Muscle of leg (tissue), 11 donors: Measurements from ENCODE around the gene SLCO2A1. TPM values are rescaled to one million over a fixed set of nuclear protein-coding genes. Genes with fewer than 3 reads are reported as not detected.

ENCODE experiments used
- DNase-seq: peaks from one replicate; pipeline ENCODE4 v3.0.0; 2013
- H3K27ac ChIP-seq: one replicate; pipeline ENCODE4 v1.5.1; 2013; ENCODE audit warnings: mild to moderate bottlenecking, low read length, control low read depth
- H3K27me3 ChIP-seq: one replicate; pipeline ENCODE4 v1.6.1; 2013; ENCODE audit warnings: low read length; ENCODE audit not compliant: control insufficient read depth, insufficient read depth
- H3K36me3 ChIP-seq: one replicate; pipeline ENCODE4 v1.6.1; 2013; ENCODE audit warnings: low read length; ENCODE audit not compliant: control insufficient read depth, insufficient read depth
- H3K4me1 ChIP-seq: one replicate; pipeline ENCODE4 v1.6.1; 2013; ENCODE audit warnings: low read length; ENCODE audit not compliant: control insufficient read depth, insufficient read depth
- H3K4me3 ChIP-seq: one replicate; pipeline ENCODE4 v1.5.1; 2013; ENCODE audit warnings: low read length, control low read depth
- H3K9me3 ChIP-seq: replicated peaks from 2 replicates; pipeline ENCODE4 v1.6.1; 2013; ENCODE audit warnings: low read depth, low read length; ENCODE audit not compliant: control insufficient read depth
- WGBS: methylation state at CpG from one replicate; pipeline ENCODE4 v1.1.5; 2013; ENCODE audit warnings: missing lambda C conversion rate; ENCODE audit not compliant: insufficient coverage; 5-methylcytosine and 5-hydroxymethylcytosine counted together
- polyA plus RNA-seq, 8 donors: library from polyadenylated mRNA; unstranded; fragments of 120-200 nt; gene quantifications; one replicate each; pipeline versions ENCODE4 v1.2.1 to v1.2.3, GENCODE V29; 2013; ENCODE audit warnings: inconsistent platforms in 1 of 8, low replicate concordance in 1 of 8; ENCODE audit not compliant: insufficient read length in 8 of 8, insufficient read depth in 1 of 8
- total RNA-seq: library from RNA; stranded (reverse); fragments of 120-200 nt; gene quantifications from one replicate; pipeline ENCODE4 v1.2.4, GENCODE V29; 2013

SLCO2A1 gene
- total and polyA plus RNA-seq, 9 donors = 0.49 to 3.9 (median 1.6) TPM

GRCh38 chr3:133905376-133905775 is 124.3 kb downstream of the SLCO2A1 start:
- no peaks in the 10 kb centered on the region for H3K4me1 ChIP-seq
- H3K27me3 ChIP-seq = peaks cover 6% of the 10 kb centered on the region
- no peaks in the 10 kb centered on the region for H3K9me3 ChIP-seq
- H3K36me3 ChIP-seq = no peaks in the 10 kb centered on the region
- DNase-seq = no peak
- no peak overlapping the region for H3K4me3 ChIP-seq
- WGBS = no CpG with 5 or more reads among the region's 3 CpGs
- no peak overlapping the region for H3K27ac ChIP-seq

DNA sequence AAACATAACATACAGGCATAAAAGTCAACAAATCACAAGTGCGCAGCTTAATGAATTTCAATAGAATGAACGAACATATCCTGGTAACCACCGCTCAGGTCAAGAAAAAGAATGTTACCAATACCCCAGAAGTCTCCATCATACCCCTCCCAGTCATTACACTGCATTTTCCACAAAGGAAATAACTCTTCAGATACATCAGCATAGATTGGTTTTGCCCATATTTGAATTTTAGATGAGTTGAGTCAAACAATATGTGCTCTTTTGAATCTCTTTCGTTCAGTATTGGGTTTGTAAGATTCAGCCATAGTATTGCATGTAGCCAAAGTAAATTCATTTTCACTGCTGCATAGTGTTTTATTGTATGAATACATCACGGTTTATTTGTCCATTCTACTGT is 127.9 kb downstream of the SLCO2A1 start:
- 90% methylated on average over 2 of the region's 5 CpGs for WGBS

DNA sequence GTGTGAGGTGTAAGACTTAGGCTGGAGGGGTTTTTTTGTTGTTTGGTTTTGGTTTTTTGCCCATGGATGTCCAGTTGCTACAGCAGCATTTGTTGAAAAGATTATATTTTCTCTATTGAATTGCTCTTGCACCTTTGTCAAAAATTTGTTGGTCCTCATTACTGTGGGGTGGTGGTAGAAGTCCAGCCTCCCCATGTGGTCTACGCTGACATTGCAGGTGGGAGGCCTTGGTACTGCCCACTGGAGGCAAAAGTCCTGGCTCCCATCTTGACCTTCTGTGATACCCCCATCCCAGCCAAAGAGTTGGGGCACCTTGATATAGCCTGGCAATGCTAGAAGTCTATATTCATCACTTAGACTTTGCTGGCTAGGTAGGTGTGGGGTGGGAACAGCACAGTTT is 128.6 kb downstream of the SLCO2A1 start:
- Histone ChIP-seq H3K4me1 (peaks cover 5% of the 10 kb centered on the region), H3K27ac (no peak overlapping the region), H3K9me3 (no peaks in the 10 kb centered on the region), H3K27me3 (peaks cover 28% of the 10 kb centered on the region), H3K4me3 (no peak overlapping the region), H3K36me3 (no peaks in the 10 kb centered on the region)
- DNase-seq = no peak
- WGBS = no CpG with 5 or more reads among the region's 1 CpG

More for the DNA sequence above, 127.9 kb downstream of the SLCO2A1 start:
- Histone ChIP-seq H3K27me3 (peaks cover 20% of the 10 kb centered on the region), H3K9me3 (no peaks in the 10 kb centered on the region), H3K4me1 (no peaks in the 10 kb centered on the region), H3K4me3 (no peak overlapping the region), H3K36me3 (no peaks in the 10 kb centered on the region), H3K27ac (no peak overlapping the region)
- DNase-seq = no peak

- Histone ChIP-seq H3K27me3 (peaks cover 31% of the 10 kb centered on the region), H3K4me1 (peaks cover 13% of the 10 kb centered on the region), H3K36me3 (no peaks in the 10 kb centered on the region), H3K9me3 (no peaks in the 10 kb centered on the region), H3K4me3 (no peak overlapping the region), H3K27ac (no peak overlapping the region)
- DNase-seq = no peak
Observed at GRCh38 chr3:133899311-133899710, 130.4 kb downstream of the SLCO2A1 start.

GRCh38 chr3:133897547-133897946 is 132.2 kb downstream of the SLCO2A1 start:
- Histone ChIP-seq H3K27ac (no peak overlapping the region), H3K27me3 (peaks cover 36% of the 10 kb centered on the region), H3K36me3 (no peaks in the 10 kb centered on the region), H3K4me1 (peaks cover 24% of the 10 kb centered on the region), H3K4me3 (no peak overlapping the region), H3K9me3 (no peaks in the 10 kb centered on the region)
- no peak for DNase-seq
- 73% methylated on average over 5 of the region's 7 CpGs for WGBS

- Histone ChIP-seq H3K27me3 (peaks cover 36% of the 10 kb centered on the region), H3K27ac (no peak overlapping the region), H3K4me1 (peaks cover 36% of the 10 kb centered on the region), H3K36me3 (no peaks in the 10 kb centered on the region), H3K9me3 (no peaks in the 10 kb centered on the region), H3K4me3 (peak overlapping the region; percentile 73)
- DNase-seq = peak; percentile 20
- 7% methylated on average over 31 of the region's 37 CpGs for WGBS
Observed at GRCh38 chr3:133896002-133896761, 133.5 kb downstream of the SLCO2A1 start.

- no peak within 1 kb of the TSS for H3K27ac ChIP-seq
- WGBS = under 1% methylated on average over 60 of the region's 80 CpGs
- H3K9me3 ChIP-seq = no peaks in the 10 kb centered on the region
- H3K27me3 ChIP-seq = peaks cover 35% of the 10 kb centered on the region
- peak; percentile 79 for DNase-seq
- peaks cover 40% of the 10 kb centered on the region for H3K4me1 ChIP-seq
- no peaks in the 10 kb centered on the region for H3K36me3 ChIP-seq
- H3K4me3 ChIP-seq = peak within 1 kb of the TSS; percentile 73
Observed at GRCh38 chr3:133895208-133896001, 134.3 kb downstream of the SLCO2A1 start, which contains the start of gene RAB6B. Gene RAB6B (minus strand): TSS chr3:133895882. CDS start chr3:133895466, 416 bp downstream.

DNA sequence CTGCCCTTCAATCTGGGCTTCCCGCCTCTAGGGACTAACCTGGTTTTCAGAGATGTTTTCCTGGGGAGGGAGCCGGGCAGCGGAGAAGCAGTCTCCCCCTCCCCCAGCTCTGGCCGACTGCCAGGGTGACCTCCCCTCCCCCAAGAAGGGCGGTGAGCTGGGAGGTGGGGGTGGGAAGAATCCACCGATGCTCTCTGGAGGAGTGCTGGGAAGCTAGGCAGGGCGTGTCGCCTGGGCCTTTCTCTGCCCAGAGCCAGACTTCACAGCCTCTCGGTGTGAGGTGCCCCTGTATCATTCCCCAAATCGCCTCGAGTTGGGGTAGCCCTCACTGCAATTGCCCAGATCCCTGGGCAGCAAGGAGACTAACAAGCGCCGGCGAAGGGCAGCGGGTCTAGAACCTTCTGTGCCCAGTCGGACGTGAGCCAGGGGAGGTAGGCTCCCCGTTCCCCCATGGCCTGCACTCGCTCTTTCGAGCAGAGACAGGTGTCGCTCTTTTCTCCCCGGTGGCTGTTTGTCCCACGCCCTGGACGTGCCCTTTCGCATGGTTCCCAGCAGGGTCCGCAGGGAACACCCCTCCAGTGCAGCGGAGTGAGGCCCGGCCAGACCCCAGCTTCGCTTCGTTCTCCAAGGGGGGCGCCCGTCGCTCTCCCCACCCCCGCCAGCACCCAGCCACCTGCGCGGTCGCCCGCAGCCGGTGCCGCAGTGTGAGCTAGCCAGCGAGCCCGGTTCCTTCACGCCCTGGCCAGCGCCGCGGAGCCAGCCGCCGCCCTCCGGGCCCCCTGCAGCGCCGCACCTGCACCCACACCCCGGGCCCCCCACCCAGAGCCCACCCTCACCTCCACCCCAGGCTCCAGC is 135.1 kb downstream of the SLCO2A1 start:
- Histone ChIP-seq H3K27me3 (peaks cover 35% of the 10 kb centered on the region), H3K27ac (no peak overlapping the region), H3K4me1 (peaks cover 40% of the 10 kb centered on the region), H3K4me3 (peak overlapping the region; percentile 73), H3K36me3 (no peaks in the 10 kb centered on the region), H3K9me3 (no peaks in the 10 kb centered on the region)
- peak; percentile 11 for DNase-seq
- 7% methylated on average over 34 of the region's 52 CpGs for whole genome bisulfite sequencing

DNA sequence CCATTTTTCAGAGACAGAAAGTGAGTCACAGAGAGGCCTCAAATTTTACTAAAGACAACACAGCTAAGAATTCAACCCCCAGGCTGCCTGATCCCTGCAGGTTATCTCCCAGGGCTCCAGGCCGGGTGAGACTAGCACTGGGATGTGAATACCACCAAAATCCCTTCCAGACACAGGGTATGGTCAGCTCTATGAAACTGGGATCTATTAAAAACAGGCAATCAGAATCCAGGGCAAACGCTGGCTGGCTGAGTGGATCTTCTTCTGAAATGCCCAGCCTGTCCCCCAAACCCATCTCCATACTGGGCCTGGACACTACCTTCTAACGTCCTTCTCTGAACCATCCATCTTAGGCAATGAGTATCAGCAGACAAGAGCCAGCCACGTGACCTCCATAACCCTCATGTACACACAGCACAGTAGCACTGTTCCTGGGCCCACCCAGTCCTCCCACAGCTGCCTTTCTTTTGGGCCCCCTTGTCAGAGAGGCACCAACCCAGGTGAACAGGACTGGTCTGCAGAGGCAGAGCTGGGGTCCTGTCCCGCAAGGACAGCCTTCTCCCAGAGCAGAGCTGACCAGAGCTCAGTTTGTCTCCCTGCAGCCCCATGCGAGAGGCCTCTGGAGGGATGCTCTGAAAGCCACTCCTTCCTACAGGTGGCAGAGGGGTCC is 135.9 kb downstream of the SLCO2A1 start:
- H3K27me3 ChIP-seq = peaks cover 32% of the 10 kb centered on the region
- 71% methylated on average over 6 of the region's 6 CpGs for WGBS
- H3K36me3 ChIP-seq = no peaks in the 10 kb centered on the region
- H3K4me3 ChIP-seq = no peak overlapping the region
- H3K27ac ChIP-seq = no peak overlapping the region
- no peak for DNase-seq
- no peaks in the 10 kb centered on the region for H3K9me3 ChIP-seq
- peaks cover 40% of the 10 kb centered on the region for H3K4me1 ChIP-seq
